Lower lobe of right lung (tissue), 2 donors: Measurements from ENCODE around the gene DIDO1. TPM values are rescaled to one million over a fixed set of nuclear protein-coding genes. Genes with fewer than 3 reads are reported as not detected.
A peak's percentile ranks its signal among the peaks of the same experiment; 100 is the strongest.

ENCODE experiments used
- ATAC-seq, 2 donors: fragments of 200-7000 bp; cut with Tn5 transposase; one replicate each; pipeline ENCODE4 v1.9.1; 2020 to 2022; ENCODE audit warnings: mild to moderate bottlenecking in 2 of 2, moderate library complexity in 2 of 2
- DNase-seq: peaks from one replicate; pipeline ENCODE4 v3.0.0-alpha.2; 2020
- H3K27ac ChIP-seq: fragments of 200-600 bp; one replicate; pipeline ENCODE4 v1.8.0; 2022
- H3K27me3 ChIP-seq: fragments of 200-600 bp; one replicate; pipeline ENCODE4 v1.8.0; 2022; ENCODE audit warnings: low read depth
- H3K36me3 ChIP-seq: fragments of 200-600 bp; one replicate; pipeline ENCODE4 v1.8.0; 2022; ENCODE audit warnings: mild to moderate bottlenecking
- H3K4me1 ChIP-seq: fragments of 200-600 bp; one replicate; pipeline ENCODE4 v1.8.0; 2022
- H3K4me3 ChIP-seq: fragments of 200-600 bp; one replicate; pipeline ENCODE4 v1.8.0; 2022; ENCODE audit warnings: mild to moderate bottlenecking
- H3K9me3 ChIP-seq: fragments of 200-600 bp; one replicate; pipeline ENCODE4 v1.8.0; 2022
- CTCF ChIP-seq: fragments of 200-600 bp; IDR thresholded peaks from one replicate; pipeline ENCODE4 v1.8.0; 2022; ENCODE audit warnings: antibody characterized with exemption, mild to moderate bottlenecking
- intact Hi-C: fragments of 100-400 bp; cut with DNase I; formaldehyde crosslinking; loops from one replicate; pipeline ENCODE4 v1.11.0; 2022
- total RNA-seq: library from RNA; stranded (reverse); fragmentation: NEBNext Ultra II Directional; extraction: Animal tissue kit (Norgen Biotek cat#: 25700); gene quantifications from one replicate; pipeline ENCODE4 v1.2.1, GENCODE V29; 2021
- donor health status: DM: no; HTN: yes; CAD: no; lungs with severe emphysema.

Gene DIDO1
- total RNA-seq, 1 donor from 2014 or later: 54.6 TPM

GRCh38 chr20:62921119-62921687 lies 5.1 kb downstream of the DIDO1 start:
- intact Hi-C loops: no loop called here
- H3K9me3 ChIP-seq: no peaks in the 10 kb centered on the region
- peaks cover 91% of the 10 kb centered on the region for H3K4me1 ChIP-seq
- no peaks in the 10 kb centered on the region for H3K27me3 ChIP-seq
- DNase-seq: peak; percentile 56
- H3K27ac ChIP-seq: no peak overlapping the region
- peak; percentile 55 for TF ChIP-seq CTCF
- H3K36me3 ChIP-seq: no peaks in the 10 kb centered on the region
- peak; percentile 61 to 62 for ATAC-seq
- H3K4me3 ChIP-seq: no peak overlapping the region

GRCh38 chr20:62920039-62920645 lies 6.2 kb downstream of the DIDO1 start:
- intact Hi-C loops: no loop called here
- H3K27me3 ChIP-seq: no peaks in the 10 kb centered on the region
- H3K27ac ChIP-seq: no peak overlapping the region
- no peak overlapping the region for H3K4me3 ChIP-seq
- DNase-seq (peak; percentile 7), ATAC-seq (no peak)
- H3K36me3 ChIP-seq: no peaks in the 10 kb centered on the region
- no peaks in the 10 kb centered on the region for H3K9me3 ChIP-seq
- H3K4me1 ChIP-seq: peaks cover 99% of the 10 kb centered on the region
- TF ChIP-seq CTCF: no peak

GRCh38 chr20:62918831-62919230 lies 7.5 kb downstream of the DIDO1 start:
- peak; percentile 29 for DNase-seq
- intact Hi-C loops: no loop called here
- no peak overlapping the region for H3K4me3 ChIP-seq
- no peak overlapping the region for H3K27ac ChIP-seq
- H3K4me1 ChIP-seq: peaks cover 99% of the 10 kb centered on the region
- peaks cover 4% of the 10 kb centered on the region for H3K36me3 ChIP-seq
- no peak for ATAC-seq
- H3K27me3 ChIP-seq: no peaks in the 10 kb centered on the region
- no peaks in the 10 kb centered on the region for H3K9me3 ChIP-seq
- no peak for TF ChIP-seq CTCF

GRCh38 chr20:62918147-62918546 lies 8.2 kb downstream of the DIDO1 start:
- DNase-seq (peak; percentile 4), ATAC-seq (no peak)
- Histone ChIP-seq H3K36me3 (peaks cover 11% of the 10 kb centered on the region), H3K27me3 (no peaks in the 10 kb centered on the region), H3K4me3 (no peak overlapping the region), H3K9me3 (no peaks in the 10 kb centered on the region), H3K27ac (no peak overlapping the region), H3K4me1 (peaks cover 99% of the 10 kb centered on the region)
- TF ChIP-seq CTCF: no peak
- intact Hi-C loops: no loop called here

- Histone ChIP-seq H3K9me3 (no peaks in the 10 kb centered on the region), H3K27me3 (no peaks in the 10 kb centered on the region), H3K27ac (no peak overlapping the region), H3K4me3 (no peak overlapping the region), H3K4me1 (peaks cover 99% of the 10 kb centered on the region), H3K36me3 (peaks cover 15% of the 10 kb centered on the region)
- TF ChIP-seq CTCF: no peak
- intact Hi-C loops: no loop called here
- no peak for ATAC-seq
- no peak for DNase-seq
Observed at GRCh38 chr20:62917720-62918119, 8.6 kb downstream of the DIDO1 start.
